Lower lobe of right lung (tissue), 2 donors: ENCODE measurements around the gene ENO2. TPM values are rescaled to one million over a fixed set of nuclear protein-coding genes. Genes with fewer than 3 reads are reported as not detected.

Experiments
- ATAC-seq, 2 donors: fragments of 200-7000 bp; cut with Tn5 transposase; one replicate each; pipeline ENCODE4 v1.9.1; 2020 to 2022; ENCODE audit warnings: mild to moderate bottlenecking in 2 of 2, moderate library complexity in 2 of 2
- DNase-seq: peaks from one replicate; pipeline ENCODE4 v3.0.0-alpha.2; 2020
- H3K27ac ChIP-seq: fragments of 200-600 bp; one replicate; pipeline ENCODE4 v1.8.0; 2022
- H3K27me3 ChIP-seq: fragments of 200-600 bp; one replicate; pipeline ENCODE4 v1.8.0; 2022; ENCODE audit warnings: low read depth
- H3K36me3 ChIP-seq: fragments of 200-600 bp; one replicate; pipeline ENCODE4 v1.8.0; 2022; ENCODE audit warnings: mild to moderate bottlenecking
- H3K4me1 ChIP-seq: fragments of 200-600 bp; one replicate; pipeline ENCODE4 v1.8.0; 2022
- H3K4me3 ChIP-seq: fragments of 200-600 bp; one replicate; pipeline ENCODE4 v1.8.0; 2022; ENCODE audit warnings: mild to moderate bottlenecking
- H3K9me3 ChIP-seq: fragments of 200-600 bp; one replicate; pipeline ENCODE4 v1.8.0; 2022
- intact Hi-C: fragments of 100-400 bp; cut with DNase I; formaldehyde crosslinking; loops from one replicate; pipeline ENCODE4 v1.11.0; 2022
- total RNA-seq: library from RNA; stranded (reverse); fragmentation: NEBNext Ultra II Directional; extraction: Animal tissue kit (Norgen Biotek cat#: 25700); gene quantifications from one replicate; pipeline ENCODE4 v1.2.1, GENCODE V29; 2021
- TF ChIP-seq, protein P1 (sequence below): fragments of 200-600 bp; IDR thresholded peaks from one replicate; pipeline ENCODE4 v1.8.0; 2022; ENCODE audit warnings: antibody characterized with exemption, mild to moderate bottlenecking
- donor health status: DM: no; HTN: yes; CAD: no; lungs with severe emphysema.

The ENO2 gene
- total RNA-seq, 1 donor from 2014 or later, result 41.9 TPM

DNA sequence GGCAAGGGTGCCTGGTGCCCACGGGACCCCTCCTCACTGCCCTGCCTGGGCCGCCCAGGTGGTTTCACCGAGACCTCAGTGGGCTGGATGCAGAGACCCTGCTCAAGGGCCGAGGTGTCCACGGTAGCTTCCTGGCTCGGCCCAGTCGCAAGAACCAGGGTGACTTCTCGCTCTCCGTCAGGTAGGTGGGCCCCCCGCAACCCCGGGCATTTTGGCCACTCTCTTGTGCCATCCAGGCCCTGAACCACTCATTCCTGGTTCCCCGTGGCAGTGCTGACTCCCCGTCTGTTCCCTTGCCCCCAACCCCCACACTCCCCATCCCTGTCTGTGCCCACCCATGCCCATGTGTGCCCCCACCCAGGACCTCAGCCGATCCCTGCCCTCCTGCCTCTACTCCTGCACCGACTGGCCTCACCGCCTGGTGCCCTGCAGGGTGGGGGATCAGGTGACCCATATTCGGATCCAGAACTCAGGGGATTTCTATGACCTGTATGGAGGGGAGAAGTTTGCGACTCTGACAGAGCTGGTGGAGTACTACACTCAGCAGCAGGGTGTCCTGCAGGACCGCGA is 37.3 kb downstream of the ENO2 start:
- intact Hi-C loops, result no loop called here
- ATAC-seq (no peak), DNase-seq (no peak)
- no peaks in the 10 kb centered on the region for H3K9me3 ChIP-seq
- peak overlapping the region; percentile 65 for H3K4me3 ChIP-seq
- TF ChIP-seq, protein P1, sequence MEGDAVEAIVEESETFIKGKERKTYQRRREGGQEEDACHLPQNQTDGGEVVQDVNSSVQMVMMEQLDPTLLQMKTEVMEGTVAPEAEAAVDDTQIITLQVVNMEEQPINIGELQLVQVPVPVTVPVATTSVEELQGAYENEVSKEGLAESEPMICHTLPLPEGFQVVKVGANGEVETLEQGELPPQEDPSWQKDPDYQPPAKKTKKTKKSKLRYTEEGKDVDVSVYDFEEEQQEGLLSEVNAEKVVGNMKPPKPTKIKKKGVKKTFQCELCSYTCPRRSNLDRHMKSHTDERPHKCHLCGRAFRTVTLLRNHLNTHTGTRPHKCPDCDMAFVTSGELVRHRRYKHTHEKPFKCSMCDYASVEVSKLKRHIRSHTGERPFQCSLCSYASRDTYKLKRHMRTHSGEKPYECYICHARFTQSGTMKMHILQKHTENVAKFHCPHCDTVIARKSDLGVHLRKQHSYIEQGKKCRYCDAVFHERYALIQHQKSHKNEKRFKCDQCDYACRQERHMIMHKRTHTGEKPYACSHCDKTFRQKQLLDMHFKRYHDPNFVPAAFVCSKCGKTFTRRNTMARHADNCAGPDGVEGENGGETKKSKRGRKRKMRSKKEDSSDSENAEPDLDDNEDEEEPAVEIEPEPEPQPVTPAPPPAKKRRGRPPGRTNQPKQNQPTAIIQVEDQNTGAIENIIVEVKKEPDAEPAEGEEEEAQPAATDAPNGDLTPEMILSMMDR, result no peak
- peaks cover 60% of the 10 kb centered on the region for H3K4me1 ChIP-seq
- no peaks in the 10 kb centered on the region for H3K27me3 ChIP-seq
- peak overlapping the region; percentile 79 for H3K27ac ChIP-seq
- peaks cover 27% of the 10 kb centered on the region for H3K36me3 ChIP-seq

DNA sequence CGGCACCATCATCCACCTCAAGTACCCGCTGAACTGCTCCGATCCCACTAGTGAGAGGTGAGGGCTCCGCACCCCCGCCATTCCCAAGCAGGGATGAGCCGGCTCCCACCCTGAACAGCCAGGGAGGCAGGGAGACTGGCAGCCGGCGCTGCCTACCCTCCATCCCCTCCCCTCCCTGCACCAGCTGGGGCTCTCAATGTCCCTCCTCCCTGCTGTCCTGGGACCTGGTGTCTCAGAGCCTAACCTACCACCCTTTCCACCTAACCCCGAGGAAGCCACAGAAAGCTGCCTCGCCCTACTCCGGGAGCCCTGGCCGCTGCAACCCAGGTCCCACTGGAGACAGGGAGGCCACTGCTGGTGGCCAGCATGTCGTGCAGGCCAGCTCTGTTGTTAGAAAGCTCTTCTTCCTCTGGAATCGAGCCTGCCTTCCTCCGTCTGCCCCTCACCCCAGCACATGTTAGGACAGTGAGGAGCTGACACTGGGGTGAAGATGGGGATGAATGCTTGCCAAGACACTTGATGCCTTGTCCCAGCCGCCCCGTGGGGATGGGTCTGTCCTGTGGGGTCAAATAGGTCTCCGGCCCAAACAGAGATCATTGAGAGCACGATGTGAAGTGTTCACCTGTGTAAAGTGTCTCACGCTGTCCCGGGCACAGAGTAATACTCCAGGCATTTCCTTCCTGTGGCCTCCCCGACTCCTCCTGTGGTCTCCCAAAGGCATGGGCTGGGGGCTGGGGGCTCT is 37.9 kb downstream of the ENO2 start:
- ATAC-seq (no peak), DNase-seq (peak; percentile 50)
- no peaks in the 10 kb centered on the region for H3K9me3 ChIP-seq
- TF ChIP-seq, protein P1, result no peak
- peaks cover 28% of the 10 kb centered on the region for H3K36me3 ChIP-seq
- peak overlapping the region; percentile 65 for H3K4me3 ChIP-seq
- H3K27ac ChIP-seq, result peak overlapping the region; percentile 79
- peaks cover 61% of the 10 kb centered on the region for H3K4me1 ChIP-seq
- intact Hi-C loops, result no loop called here
- no peaks in the 10 kb centered on the region for H3K27me3 ChIP-seq

DNA sequence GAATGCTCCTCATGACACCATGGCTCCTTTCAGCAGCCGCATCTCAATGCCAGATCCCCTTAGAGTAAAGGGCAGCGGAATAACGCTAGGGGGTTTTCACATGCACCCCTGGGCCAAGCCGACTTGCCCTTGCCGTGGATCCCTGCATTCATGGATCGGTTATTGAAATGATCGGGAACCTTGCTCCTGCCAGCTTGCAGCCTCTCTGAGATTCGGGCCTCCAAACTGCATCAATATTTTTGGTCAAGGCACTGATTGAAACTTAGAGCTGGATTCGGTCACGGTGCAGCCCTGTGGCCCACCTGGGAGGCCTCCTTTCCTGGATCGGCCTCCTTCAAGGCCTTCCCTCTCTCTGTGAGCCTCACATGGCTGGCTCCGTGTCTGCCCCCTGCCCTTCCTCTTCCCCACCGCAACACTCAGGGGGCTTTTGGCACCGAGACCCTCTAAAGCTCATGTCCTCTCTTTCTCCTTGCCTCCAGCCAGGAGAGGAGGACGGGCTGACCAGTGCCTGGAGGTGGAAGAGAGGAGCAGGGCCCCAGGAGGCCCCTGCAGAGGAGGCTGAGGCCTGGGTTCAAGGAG is 38.6 kb downstream of the ENO2 start:
- TF ChIP-seq, protein P1, result no peak
- intact Hi-C loops, result no loop called here
- no peak for DNase-seq
- H3K36me3 ChIP-seq, result peaks cover 34% of the 10 kb centered on the region
- peak overlapping the region; percentile 65 for H3K4me3 ChIP-seq
- no peaks in the 10 kb centered on the region for H3K9me3 ChIP-seq
- no peak for ATAC-seq
- H3K27ac ChIP-seq, result peak overlapping the region; percentile 79
- H3K27me3 ChIP-seq, result no peaks in the 10 kb centered on the region
- peaks cover 68% of the 10 kb centered on the region for H3K4me1 ChIP-seq

DNA sequence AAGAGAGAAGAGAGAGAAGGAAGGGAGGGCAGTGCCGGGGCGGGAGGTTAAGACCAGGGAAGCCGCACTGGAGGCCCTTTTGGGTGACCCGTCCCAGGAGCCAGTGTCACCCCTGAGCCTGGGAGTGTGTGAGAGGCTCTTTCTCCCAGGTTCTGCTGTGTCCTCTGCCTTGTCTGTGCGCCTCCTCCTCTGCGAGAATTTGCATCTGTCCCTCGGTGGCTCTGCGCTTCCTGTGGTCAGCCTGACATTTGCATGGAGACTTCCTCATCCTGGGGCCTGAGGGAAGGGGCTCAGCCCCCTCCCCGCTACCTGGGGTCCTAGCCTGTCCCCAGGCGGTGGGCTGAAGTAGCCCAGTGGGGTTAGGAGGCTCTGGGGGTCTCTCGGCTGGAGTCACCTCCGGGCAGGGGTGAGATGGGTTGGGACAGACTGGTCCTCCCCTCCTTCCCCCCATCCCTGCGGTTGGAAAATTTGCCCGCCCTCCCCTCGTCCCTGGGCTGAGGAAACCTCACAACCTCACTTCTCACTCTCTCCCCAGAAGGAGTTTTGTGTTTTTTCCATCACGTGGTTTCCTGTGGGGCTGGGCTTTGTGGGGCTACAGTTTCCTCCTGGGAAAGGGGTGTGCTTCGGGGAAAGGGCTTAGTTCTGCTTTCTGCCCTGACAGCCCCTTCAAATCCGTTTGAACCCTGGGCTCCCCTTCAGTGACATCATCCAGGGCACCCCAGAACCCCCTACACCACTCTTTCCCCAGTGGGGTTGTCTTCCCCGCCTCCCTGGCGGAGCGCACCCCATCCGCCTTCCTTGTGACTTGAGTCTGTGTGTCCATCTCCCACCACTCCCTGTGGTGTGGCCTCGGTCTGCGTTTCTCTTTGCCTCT is 39.3 kb downstream of the ENO2 start:
- peak; percentile 60 to 69 for ATAC-seq
- peaks cover 73% of the 10 kb centered on the region for H3K4me1 ChIP-seq
- peak; percentile 83 for DNase-seq
- H3K9me3 ChIP-seq, result no peaks in the 10 kb centered on the region
- H3K4me3 ChIP-seq, result peak overlapping the region; percentile 65
- peaks cover 34% of the 10 kb centered on the region for H3K36me3 ChIP-seq
- TF ChIP-seq, protein P1, result no peak
- intact Hi-C loops, result no loop called here
- H3K27ac ChIP-seq, result peak overlapping the region; percentile 79
- no peaks in the 10 kb centered on the region for H3K27me3 ChIP-seq
